RPMI7951 (cell line): ENCODE results near the gene CAMTA1. TPM values are rescaled to one million over a fixed set of nuclear protein-coding genes. Genes with fewer than 3 reads are reported as not detected.
A peak's percentile ranks its signal among the peaks of the same experiment; 100 is the strongest.
"Not testable (repeated sequence)": the region's sequence is repeated elsewhere in the genome, so short reads cannot be mapped to it uniquely, and the experiment has no call there.

Source experiments
- DNase-seq: peaks from one replicate; pipeline ENCODE4 v3.0.0-alpha.2; 2012; ENCODE audit warnings: low read depth
- total RNA-seq: library from RNA; depleted of rRNA; stranded (reverse); fragments of >200 nt; shearing (Covaris generic); gene quantifications from 2 replicates; pipeline ENCODE4 v1.2.3, GENCODE V29; 2014

Gene CAMTA1
- total RNA-seq, 1 experiment from 2014 or later = 91.0 TPM

DNA sequence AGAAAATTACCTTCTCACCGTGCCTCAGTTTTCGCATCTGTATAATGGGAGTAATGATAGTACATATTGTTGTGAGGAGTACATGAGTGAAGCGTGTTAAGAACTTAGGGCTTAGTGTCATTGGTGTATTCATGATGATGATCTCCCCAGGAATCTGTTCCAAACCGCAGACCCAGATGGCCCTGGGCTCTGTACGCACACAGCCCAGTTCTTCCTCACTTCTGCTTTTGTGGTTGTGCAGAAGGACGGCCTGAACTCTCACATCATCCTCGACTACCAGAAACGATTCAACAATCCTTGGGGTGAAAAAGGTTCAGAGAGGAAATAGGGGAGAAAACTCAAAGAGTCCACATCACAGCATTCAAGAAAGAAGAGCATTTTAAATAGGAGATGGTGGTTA, 323.0 kb downstream of the CAMTA1 start:
- DNase-seq = peak; percentile 79

DNA sequence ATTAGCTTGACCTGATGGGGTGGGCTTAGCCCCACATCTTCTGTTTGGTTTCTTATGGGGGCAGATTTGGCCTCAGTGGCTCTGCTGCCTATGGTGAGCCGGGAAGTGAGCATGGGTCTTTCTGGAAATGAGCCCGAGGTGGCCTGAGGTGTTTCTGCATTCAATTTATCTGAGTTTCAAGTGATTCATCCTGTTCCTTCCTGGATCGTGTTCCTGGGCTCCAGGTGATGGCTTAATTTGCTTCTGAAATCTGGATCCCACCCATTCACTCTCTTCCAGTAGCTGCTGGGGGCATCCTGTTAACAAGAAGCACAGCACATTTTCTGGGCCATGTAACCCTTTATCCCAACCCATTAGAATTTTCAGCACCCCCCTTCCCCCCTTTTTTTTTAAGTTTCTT, 324.6 kb downstream of the CAMTA1 start:
- DNase-seq = no peak

GRCh38 chr1:7110321-7110720, 325.1 kb downstream of the CAMTA1 start:
- no peak for DNase-seq

DNA sequence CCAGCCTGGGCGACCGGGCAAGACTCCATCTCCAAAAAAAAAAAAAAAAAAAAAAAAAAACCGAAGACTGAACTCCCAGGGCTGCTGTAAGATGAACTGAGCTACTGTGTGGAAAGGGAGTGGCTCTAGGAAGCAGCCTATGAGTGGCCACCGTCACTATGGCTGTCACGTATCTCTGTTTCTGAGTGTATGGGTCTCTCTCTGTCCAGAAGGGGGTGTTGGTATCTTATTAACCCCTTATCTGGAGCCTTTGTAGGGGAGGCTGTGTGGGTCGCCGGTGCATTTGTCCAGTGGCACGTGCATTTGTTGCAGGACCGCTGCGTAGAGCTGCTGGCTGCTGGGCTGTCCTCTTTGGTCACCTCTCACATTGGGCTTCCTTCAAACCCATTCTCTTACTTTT, 326.6 kb downstream of the CAMTA1 start:
- no peak for DNase-seq

DNA sequence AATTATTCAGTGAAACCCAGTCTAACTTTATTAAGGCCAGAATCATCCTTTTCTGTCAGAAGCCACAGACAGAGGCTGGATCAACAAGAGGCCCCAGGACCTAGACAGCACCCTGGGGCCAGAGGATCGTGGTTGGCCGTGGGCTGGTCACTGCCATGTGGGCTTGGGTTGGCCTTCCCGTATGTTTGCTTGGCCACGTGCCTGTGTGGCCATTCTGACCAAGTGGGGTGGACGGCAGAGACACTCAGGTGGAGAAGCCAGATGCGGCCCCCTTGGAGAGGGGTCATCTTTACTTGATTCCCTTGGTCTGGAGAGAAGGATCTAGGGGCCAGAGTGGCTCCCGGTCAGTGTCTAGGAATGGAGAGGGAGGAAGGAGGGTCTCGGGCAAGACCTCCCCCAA, 327.9 kb downstream of the CAMTA1 start:
- DNase-seq = no peak

DNA sequence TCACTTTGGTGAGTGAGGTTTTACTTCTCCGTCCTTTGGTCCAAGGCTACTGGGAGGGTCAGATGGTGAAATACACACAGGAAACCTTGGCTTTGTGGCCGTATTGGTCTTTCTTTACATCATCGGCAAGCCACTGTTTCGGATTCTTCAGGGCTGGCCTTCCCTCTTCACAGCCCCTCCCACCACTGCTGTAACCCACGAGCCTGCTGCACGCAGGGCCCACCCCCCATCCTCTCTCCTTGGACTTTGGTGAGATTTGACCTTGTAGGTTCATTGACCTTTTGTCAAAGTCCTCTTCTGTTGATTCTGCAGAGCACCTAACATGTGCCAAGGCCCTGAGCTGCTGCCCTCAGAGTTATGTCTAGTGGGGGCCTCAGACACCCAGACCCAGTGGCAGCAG, 328.6 kb downstream of the CAMTA1 start:
- DNase-seq = no peak

DNA sequence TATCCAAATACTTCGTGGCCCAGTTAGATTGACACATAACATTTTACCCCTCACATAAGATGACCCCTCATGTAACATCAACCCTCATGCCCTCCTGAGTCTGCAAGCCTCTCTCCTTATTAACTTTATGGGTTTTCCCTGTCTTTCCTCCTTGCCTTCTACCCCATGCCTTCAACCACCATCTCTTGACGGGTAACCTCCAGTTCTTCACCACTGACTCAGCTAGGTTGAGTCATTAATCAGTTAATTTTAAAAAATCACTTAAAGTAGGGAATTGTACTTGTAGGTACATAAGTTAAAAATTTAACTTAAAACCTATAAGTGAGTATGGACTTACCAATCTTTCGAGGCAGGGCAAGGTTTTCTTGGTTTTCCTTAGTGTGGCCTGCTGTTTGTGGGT, 330.7 kb downstream of the CAMTA1 start:
- no peak for DNase-seq

DNA sequence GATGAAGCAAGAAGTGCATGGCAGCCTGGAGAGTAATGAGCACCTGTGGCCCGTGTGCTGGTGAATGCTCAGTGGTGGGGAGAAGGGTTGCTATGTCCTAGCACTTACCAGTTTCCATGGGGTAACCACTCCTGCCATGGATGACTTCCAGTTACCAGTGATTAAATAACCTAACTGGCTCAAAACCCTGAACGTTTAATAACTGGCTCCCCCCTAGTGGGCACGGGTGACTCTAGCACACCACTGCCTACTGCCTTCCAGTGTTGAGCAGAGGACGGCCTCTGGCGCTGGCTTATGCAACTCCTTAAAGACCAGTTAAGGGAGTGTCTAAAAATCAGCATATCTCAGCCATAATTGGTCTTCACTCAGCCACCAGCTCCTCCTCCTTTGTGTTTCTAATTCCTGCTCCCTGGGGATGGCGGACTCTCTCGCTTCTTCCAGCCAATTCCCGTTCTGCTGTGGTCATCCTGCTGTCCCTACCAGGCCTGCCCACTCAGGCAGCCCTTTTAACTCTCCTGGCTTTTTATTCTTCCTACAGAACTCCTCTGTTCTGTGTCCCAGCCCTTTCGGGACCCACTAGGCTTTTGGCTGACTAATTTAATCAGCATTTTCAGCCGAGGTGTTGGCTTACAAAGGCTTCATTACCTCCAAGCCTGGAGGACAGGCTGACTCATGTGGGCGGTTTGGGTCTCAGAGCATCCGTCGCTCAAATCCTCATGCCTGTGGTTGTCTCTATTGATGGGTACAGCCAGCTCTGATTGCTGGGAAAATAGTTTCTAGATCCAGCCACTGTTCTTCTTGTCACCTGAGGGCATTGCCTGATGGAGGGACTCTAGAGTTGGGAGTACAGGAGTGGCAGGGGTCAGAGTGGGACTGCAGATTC, 332.4 kb downstream of the CAMTA1 start:
- peak; percentile 98 for DNase-seq

DNA sequence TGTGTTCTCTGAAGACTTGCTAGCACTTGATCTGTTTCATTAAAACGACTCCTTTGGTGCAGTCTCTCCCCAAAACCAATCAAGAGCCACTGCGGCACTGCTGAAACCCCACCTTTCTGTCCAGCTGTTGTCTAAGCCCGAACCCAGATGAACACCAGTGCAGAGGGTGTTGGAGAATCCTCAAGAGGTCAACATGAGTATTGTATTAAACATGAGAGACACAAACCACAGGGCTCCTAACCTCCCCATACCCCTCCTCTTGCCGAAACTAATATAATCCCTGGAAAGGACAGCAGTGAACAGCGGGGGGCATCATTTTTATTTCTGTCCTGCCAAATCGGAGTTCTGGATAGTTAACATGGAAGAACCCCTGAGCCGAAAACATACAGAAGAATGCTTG, 333.9 kb downstream of the CAMTA1 start:
- DNase-seq = no peak

- no peak for DNase-seq
Observed at GRCh38 chr1:7120863-7121621, 335.8 kb downstream of the CAMTA1 start.

DNA sequence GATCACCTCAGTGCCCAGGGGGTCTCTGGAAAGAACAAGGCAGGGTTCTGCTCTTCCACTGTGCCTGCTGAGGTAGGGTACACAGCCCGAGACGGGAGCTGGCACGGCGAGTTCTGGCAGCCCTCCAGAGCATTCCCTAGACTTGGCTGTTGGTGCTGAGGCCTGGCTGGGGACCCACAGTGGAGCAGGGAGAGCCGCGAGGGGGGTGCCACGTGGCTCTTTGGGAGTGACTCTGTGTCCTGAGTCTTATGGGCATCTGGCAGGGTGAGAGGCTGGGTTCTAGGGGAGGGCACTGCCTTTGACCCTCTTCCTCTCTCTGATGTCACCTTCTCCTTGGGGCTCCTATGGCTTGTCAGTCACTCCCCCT, 336.4 kb downstream of the CAMTA1 start:
- no peak for DNase-seq

DNA sequence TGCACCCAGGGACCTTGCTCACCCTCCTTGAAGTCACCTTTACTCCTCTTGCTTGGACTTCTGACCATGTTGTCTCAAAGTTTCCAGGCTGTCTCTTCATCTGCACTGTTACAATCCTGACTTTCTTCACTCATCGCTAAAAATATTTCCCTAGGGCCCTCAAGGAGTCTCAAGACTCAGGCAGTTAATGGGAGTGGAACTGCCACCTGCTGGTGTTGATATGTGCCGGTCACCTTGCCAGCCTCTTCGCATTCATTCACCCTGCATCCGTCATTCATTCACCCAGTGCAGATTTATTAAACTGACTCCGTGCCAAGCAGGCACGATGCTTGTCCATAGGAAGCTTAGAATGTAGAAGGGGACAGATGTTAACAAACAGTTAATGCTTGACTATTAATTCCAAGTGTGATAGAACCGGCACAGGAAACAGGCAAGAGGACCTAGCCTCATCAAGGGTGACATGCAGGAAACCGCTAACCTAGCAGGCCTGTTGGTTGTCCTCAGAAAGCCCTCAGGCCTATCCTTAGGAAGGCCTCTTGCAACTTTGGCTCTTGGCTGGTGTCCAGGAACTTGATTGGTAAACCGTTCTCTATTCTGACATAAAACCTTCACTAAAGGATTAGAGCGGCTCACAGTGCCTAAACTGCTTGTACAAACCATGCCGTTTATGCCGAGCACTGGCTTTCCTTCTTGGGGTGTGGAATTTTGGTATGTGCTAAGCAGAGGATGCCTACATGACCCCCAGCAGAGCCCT, 342.2 kb downstream of the CAMTA1 start:
- peak; percentile 43 for DNase-seq

DNA sequence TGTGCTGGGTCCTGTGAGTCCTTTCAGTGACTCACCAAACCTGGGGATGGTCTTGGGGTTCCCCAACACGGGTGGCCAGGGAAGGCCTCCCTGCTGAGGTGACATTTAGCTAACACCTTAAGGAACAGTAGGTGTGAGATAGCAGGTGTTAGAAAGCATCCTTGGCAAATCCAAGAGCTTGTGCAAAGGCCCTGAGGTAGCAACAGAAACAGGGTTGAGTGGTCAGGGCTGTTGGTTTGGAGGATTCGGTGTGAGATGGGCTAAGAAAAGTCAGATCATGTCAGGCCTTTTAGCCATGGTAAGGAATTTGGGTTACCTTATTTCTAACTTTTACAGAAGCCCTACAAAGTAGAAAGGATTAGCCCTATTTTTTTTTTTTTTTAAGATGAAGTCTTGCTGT, 343.0 kb downstream of the CAMTA1 start:
- DNase-seq = no peak

GRCh38 chr1:7130127-7130526, 344.9 kb downstream of the CAMTA1 start:
- DNase-seq = no peak

DNA sequence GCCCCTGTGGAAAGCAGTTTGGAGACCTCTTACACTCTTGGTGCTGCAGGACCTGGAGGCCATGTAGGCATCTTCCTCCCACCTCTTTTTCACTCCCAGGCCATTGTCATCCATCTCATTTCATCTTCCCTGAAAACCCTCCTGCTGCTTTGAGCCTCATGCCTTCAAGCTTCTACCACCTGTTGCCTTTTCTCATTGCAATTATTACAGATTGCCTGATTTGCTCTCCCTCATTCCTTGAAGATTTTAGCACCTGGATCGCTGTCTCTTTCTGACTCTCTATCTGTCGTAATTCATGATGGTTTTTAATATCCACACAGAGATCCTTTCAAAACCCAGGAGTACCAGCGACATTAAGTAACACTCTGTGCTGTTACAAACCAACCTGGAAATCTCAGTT, 350.2 kb downstream of the CAMTA1 start:
- no peak for DNase-seq

- DNase-seq = no peak
Observed at GRCh38 chr1:7136166-7136953, 351.1 kb downstream of the CAMTA1 start.

- DNase-seq = no peak
Observed at GRCh38 chr1:7140251-7140650, 355.0 kb downstream of the CAMTA1 start.

- DNase-seq = no peak
Observed at GRCh38 chr1:7145947-7146346, 360.7 kb downstream of the CAMTA1 start.

- DNase-seq = no peak
Observed at GRCh38 chr1:7146710-7147109, 361.5 kb downstream of the CAMTA1 start.

DNA sequence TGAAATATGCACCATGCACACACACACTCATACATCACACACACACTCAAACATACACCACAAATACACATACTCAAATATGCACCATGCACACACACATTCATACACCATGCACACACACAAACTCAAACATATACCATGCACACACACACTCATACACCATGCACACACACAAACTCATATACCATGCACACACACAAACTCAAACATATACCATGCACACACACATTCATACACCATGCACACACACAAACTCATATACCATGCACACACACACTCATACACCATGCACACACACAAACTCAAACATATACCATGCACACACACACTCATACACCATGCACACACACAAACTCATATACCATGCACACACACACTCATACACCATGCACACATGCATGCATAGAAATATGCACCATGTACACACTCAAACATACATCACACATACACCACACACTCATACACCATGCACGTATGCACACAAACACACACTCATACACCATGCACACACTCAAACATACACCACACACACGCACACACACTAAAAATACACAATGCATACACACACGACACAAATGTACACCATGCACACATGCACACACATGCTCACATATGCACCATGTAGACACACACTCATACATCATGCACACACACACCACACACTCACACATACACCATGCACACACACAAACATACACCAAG, 362.5 kb downstream of the CAMTA1 start:
- DNase-seq = not testable (repeated sequence)
